ENCODE results near the gene RYR3.

RYR3 gene

DNA sequence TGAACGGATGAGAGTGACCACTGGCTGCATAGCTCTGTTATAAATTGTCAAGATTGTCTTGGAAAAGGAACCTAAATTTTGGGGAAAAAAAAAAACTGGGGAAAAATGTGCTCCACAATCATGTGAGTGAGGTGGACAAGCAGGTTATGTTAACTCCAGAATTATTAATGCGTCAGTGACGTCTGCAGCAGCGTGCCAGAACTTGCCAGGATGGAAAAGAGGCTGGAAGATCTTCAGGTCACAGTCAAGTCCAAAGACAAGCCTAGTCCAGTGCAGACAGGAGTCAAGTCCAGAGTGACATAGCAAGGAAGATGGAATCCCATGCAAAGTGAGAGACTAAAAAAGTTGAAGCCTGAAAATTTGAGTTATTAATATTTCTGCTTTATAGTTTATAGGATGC, 140.6 kb downstream of the RYR3 start:
- no peak for DNase-seq (ENCODE audit: low spot score)

DNA sequence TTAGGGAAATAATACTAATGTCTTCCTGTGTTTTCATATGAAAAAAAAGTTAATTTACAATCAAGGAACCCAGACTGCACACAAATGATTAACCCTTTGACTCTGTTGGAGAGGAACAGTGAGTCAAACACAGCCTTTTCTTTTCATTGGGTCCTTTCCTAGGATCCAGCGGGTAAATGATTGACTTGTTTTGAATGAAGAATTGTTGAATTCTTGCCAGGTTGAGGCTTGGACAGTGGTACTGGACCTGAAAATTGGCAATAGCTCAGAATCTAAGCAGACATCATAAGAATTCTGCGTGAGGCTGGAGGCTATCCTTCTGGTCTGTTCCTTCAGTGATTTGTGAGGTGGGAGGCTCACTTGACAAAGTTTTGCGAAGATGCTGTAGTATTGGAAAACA, 143.0 kb downstream of the RYR3 start:
- DNase-seq (ENCODE audit: low spot score) = no peak

DNA sequence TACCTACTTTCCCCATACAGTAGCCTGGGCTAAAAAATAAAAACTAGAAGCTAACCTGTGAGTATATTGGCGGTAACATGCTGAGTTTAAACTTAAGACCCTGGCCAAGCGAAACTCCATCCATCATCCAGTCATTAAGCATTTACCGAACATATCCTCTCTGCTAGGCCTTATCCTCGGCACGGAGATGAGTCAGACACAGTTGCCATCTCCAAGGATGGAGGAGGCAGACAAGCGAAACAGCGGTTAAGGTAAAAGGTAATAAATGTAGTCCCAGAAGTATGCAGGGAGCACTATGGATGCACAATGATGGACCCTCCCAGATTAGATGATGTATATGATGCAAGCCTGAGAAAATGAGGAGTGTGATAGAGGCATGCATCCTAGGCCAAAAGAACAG, 143.6 kb downstream of the RYR3 start:
- no peak for DNase-seq (ENCODE audit: low spot score)

DNA sequence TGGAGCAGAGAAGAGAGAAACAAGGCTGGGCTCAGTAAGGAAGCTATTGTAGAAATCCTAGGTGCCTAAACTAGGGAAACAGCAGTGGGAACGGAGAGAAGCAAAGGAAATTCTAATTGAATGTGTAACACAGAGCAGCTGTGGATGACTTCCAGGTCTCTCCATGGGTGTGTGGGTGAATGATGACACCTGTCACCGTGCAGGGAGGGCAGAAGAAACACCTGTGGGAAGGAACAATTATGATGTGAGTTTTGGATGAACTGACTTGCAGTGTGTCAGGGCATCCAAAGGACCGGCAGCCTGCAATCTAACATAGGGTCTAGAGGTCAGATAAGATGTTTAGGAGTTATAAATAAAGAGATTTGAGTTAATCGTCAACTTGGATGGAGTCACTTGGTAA, 144.2 kb downstream of the RYR3 start:
- DNase-seq (ENCODE audit: low spot score) = no peak

DNA sequence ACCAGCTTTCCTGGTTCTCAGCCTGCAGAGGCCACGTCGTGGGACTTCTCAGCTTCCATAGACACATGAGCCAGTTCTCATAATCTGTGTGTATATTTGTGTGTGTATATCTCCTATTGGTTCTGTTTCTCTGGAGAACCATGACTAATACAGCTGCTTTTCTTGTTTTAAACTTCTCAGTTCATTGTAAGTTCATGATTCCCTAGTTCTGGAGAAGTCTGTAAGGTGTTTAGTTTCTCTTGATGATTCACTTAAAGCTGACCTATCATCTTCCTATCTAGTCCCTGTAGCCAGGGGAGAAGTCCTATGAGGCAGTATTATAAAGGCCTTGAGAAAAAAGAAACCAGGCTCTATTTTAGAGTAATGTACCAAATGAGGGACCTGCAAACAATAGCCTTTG, 147.7 kb downstream of the RYR3 start:
- DNase-seq (ENCODE audit: low spot score) = no peak

DNA sequence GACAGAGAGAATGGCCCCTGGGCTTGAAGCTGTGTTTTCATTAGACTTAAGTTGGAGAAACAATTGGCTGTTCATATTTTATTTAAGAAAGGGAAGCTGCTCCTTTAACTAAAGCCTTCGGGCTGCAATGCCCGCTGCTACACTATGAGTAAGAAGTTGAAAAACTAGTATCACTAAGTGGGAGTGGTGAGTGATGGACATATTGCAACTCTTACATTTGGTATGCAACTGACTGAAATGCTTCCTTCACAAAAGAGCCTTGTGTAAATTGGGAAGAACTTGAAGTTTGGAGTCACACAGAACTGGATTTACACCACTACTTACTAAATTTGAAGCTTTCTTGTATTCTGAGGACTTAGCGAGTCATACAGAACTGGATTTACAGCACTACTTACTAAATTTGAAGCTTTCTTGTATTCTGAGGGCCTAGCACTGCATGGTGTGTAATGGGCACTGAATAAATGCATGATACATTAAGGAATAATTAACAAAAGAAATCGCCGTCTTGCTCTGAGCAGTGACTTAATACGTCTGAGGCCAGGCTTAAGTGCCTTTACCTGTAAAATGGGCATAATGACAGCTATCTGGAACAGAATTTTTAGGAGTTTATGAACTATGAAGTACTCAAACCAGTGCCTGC, 149.5 kb downstream of the RYR3 start:
- DNase-seq (ENCODE audit: low spot score) = no peak

DNA sequence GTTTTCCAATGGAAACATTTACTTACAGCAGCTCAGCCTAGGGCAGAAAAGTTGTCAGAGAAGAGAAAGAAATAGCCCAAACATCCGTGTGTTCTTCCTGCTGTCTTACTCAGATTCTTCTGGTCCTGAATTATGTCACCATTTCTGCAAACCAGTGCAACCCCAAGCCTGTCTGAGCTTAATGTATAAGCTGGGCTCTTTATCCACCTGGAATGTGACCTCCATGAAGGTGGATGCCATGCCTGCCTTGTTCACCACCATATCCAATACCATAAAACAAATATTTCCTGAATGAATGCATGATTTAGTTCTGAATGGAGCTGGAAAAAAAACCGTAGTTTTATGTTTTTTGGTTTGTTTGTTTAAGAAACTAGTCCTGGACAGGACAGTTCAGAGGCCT, 150.9 kb downstream of the RYR3 start:
- no peak for DNase-seq (ENCODE audit: low spot score)

DNA sequence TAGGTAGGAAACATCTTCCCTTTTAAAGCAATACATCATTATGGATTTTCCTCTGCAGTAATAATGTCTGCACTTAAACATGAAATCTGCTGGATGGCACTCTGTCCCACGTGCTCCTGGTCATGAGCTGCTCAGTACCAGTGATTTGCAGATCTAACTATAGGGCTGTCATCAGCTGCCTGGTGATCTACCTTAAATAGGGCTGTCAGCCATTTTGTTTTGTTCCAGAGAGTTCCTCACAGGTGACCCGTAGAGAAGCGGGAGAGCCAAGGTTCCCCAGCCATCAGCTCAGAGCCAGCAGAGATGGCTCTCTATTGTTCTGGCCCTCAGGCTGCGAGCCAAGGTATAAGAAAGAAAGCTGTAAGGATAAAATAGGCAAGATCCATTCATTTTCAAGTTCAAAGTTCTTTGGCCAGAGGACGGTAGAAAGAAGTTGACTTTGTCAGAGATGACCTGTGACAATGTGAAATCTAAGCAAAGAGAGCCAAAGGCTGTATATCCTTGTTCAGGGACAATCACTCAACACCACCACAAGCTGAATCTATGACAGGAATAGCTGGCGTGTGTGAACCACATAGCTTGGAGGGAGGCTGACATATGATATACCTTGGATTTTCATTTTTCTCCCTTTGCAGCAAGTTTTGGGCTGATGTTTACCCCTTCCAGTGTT, 156.5 kb downstream of the RYR3 start:
- no peak for DNase-seq (ENCODE audit: low spot score)

DNA sequence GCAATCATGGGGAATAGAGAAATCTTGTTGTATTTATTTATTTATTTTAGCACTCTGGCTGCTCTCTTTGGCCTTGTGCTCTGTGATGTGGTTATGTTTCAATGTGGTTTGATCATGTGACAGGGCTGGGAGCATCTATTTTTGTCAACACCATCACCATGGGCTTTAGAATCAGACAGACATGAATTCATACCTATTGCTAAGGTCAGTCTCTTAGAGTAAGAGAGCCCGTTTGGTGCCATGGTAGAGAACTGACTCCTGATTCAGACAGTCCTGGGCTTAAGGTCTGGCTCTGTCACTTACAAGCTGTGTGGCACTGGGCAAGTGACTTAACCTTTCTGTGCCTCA, 157.0 kb downstream of the RYR3 start:
- no peak for DNase-seq (ENCODE audit: low spot score)

DNA sequence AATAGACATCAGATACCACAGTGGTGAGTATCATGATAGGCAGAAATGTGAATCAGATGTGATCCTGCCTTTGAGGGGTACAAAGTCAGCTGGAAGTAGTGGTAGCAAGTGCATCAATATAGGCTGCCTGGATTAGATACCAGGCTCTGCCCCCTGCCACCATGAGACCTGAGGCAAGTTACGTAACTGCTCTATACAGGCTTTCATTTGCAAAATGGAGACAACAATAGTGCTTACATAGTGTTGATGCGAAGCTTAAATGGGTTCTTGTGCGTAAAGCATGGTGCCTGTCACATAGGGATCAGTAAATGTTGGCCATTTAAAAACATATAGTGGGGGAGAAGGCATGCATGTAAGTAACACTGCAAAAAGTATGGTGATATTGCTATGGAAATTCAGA, 158.0 kb downstream of the RYR3 start:
- no peak for DNase-seq (ENCODE audit: low spot score)

DNA sequence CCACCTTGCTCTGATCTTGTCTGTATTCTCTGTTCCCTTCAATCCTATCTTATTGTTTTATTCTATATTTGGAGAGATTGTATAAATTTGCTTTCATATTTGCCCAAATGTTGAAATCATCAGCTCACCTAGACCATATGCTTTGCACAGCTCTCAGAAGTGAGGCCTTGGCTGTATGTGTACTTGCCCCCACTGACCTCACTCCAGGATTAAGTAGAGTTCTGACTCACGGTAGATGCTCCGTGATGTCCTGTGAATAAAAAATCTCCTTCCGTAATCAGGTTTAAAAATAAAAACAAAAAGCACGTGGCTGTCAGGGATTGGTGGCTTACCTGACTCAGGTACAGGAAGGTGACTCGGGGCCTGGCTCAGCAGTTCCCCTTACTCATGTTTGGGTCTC, 162.2 kb downstream of the RYR3 start:
- DNase-seq (ENCODE audit: low spot score) = no peak

DNA sequence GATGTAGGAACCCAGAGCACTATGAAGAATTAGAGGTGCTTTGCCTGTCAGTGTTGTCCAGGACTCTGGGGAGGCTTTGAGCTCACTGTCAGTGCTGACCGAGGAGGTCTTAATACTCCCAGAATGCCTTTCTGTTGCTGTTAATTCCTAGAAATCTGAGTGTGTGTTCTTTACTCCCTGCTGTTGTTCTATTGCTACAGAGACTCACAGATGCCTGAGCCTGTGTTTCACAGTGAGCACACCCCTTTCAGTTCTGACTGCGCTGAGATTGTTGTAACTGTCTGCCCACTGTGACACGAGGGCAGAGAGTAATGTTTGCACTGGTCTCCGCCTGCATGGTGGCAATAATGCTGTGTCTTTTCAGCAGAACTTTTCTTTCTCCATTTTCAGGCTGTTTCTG, 162.9 kb downstream of the RYR3 start:
- no peak for DNase-seq (ENCODE audit: low spot score)

DNA sequence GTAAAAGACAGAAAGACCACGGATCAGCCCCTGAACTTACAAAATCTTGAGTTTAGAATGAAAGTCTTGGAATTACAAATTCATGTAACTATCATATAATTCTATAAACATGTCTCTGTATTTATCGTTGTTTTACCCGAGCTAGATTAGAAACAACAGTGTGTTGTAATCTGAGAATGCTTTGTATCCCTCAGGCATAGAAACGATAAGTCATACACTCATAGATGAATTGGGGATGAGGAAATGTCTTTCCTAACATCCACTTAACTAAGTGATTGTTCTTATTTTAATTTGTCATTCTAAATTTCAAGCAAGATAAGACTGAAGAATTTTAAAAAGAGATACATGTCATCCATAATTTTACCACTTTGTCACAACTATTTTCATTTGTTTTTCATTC, 165.3 kb downstream of the RYR3 start:
- no peak for DNase-seq (ENCODE audit: low spot score)

DNA sequence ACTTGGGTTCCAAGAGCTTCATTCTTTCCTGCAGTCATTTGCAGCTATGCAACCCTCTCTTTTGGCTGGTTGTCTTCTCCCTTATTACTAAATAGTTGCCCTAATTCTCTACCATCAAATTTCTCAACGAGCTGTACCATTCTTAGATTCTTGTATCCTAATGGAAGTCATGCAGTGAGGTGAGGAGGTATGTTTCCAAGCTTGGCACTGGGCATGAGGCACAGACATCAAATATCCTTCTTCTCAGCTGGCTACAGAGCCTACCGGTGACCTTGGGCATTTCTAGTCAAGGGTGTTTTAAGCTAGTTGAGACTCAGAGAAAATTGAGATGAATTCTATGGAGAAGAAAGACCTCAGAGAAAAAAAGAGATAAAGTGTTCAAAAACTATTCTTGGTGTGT, 166.1 kb downstream of the RYR3 start:
- no peak for DNase-seq (ENCODE audit: low spot score)

DNA sequence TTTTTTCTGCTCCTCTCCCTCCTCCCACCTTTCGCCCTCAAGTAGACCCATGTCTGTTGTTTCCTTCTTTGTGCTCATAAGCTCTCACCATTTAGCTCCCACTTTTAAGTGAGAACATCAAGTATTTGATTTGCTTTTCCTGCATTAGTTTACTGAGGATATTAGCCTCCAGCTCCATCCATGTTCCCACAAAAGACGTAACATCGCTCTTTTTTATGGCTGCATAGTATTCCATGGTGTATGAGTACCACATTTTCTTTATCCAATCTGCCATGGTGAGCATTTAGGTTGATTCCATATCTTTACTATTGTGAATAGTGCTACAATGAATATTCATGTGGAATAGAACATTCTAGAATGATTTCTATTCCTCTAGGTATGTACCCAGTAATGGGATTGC, 178.6 kb downstream of the RYR3 start:
- DNase-seq (ENCODE audit: low spot score) = no peak

DNA sequence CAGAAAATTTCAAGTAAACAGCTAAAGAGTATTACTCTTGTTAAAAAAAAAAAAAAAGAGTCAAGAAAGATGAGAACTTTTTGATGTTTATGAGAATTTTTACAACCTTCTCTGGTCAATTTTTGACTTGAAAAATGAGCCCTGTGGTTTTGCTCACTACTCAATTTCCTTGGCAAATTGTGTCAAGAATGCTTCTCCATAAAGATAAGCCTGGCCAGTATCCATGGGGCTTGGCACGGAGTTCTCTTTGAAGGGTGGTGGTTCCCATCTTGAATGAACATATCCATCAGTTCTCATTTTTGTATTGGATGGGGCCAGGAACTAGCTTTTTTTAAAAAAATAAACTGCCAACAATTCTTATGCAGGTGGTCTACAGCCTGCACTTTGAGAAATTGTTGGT, 179.9 kb downstream of the RYR3 start:
- DNase-seq (ENCODE audit: low spot score) = no peak

DNA sequence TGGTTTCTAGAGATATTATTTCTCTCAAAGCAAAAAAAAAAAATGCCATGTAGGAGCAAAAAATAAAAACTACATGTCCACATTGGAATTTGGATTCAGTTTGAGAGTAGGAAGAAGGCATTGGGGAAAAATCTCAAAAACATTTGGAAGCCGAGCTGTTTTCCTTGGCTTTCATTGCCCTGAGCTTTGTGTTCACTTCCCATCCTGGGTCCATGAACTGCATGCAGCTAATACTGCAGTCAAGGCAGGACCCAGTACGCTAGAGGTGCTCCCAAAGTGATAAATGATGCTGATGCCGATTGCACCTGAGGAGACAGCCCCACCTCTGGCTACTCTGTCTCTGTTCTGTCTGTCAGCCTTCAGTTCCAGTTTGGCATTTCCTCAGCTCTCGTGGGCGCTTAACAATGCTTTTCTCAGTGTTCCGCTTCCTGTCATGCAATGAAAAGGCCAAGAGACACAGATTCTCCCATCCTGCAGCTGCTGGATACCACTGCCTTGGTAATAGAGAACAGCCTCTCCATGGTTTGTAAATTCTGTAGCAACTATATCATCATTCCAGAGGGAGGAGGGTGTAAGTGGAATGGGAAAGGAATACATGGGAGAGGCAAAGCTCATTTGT, 181.8 kb downstream of the RYR3 start:
- DNase-seq (ENCODE audit: low spot score) = no peak

DNA sequence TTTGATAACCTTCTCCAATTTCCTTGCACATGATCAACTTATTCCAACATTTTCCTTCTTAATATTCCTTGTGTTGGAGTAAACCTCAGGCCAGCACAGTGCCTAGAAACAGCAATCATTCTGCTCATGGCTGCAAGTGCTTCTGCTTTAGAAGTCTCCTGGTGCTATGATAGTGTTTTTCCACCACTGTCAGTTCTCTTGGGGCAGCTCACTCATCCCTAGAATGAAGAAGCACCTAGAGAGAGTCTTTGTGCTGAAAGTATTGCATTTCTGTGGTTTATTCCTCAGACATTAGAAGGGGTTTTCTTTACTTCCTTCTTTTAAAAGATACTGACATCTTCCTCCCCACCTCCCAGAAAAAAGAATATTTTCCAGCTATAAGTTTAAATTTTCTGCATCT, 183.5 kb downstream of the RYR3 start:
- no peak for DNase-seq (ENCODE audit: low spot score)

DNA sequence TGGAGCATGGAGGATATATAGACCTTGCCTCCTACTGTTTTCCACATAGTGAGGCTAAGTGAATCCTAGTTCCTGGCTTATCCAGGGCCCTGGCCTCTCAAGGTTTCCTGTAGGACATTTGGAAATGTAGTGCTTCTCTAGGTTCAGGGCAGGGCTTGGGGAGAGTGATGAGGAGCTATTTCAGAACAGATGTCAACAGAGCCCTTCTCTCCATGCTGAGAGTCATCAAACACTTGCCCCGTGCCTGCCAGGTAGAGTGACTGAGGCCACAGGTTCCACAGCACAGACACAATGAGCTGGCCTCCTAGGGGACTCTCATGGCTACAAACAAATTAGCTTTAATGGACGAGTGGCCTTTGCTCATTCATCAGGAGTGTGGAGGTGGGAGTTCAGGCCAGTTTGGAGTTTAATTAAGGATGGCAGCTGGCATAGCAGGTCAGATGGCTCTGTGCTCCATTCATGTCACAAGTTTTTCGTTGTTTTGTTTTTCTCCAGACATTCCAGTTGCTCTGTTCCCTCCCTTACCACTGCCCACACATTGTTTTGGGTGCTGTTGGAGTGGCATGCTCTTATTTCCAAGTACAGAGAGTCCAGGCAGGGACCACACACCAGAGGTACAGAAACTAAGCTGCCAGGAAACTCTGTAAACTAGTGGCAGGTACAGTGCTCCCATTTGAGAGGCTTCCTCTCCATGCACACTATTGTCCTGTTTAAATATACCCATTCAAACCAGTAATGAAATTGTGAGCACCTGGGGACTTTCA, 189.8 kb downstream of the RYR3 start:
- DNase-seq (ENCODE audit: low spot score) = no peak

DNA sequence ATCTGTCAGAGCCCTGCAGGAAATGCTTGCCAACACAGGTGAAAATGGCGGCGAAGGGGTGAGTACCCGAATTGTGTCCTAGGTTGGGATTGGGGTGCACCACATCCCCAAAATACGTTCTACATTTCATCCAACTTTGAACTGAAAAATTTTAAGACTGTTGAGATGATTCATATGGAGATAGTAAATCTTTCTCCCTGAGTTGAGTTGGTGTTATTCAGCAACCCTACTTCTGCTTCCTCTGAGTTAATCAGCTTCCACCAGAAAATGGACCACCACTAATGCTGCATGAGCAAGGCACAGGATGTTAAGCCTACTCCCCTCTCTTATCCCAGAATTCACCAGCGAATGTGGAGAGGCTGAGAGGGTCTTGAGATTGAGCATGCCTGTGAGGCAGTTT, 192.9 kb downstream of the RYR3 start:
- DNase-seq (ENCODE audit: low spot score) = no peak

DNA sequence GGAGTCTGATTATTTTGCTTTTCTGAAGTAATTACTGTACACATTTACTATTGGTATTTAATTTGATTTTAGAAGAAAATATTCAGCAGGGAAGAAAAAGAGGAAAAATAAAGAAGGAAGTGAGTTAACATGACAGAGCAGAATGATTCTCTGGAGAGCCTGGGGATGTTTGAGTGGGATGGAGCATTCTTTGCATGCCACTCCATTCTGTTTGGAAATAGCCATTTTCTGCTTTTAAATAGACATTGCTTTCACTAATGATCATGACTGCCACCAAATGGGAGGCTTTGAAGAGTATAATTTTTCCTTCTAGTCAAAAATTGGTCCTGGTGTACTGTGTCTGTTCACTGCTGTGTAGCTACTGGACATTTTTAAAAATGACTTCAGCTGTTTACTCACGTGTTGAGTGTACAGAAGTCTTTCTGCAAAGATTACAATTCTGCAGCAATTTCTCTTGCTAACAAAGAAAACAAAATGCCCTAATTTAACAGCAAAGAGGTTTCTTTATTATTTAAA, 196.1 kb downstream of the RYR3 start:
- no peak for DNase-seq (ENCODE audit: low spot score)

DNA sequence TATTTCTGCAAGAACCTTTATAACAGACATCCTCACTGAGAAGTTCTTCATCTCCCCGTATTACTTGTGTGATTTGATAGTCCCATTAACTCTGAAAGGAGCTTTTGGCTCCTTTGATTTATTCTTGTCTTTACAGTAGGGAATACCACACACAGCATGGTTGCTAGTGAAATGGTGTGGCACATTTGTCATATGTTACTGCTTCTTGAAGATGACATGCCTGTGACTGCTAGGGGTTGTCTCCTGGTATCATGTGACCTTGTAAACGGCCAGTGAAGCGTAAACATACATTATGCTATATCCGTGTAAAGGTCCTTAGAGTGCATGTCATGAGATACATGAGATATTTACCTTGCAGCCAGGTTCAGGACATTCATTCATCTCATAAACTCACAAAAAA, 197.9 kb downstream of the RYR3 start:
- DNase-seq (ENCODE audit: low spot score) = no peak

DNA sequence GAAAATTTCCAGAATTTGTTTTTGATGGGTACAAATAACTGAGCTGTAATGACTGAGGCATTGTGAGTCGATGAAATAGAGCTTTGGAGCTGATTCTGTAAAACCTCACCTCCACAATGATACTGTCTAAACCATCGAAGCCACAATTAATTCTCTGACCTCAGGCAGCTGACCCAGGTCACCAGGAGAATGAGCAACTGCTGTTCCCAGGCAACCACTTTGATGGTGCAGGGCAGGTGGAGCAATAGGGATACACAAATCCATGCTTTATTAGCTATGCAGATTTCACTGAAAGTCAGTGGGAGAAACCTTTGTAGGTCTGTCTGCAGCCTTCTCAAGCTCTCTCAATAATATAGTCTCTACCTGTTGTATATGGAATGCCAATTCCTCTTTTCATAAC, 204.4 kb downstream of the RYR3 start:
- no peak for DNase-seq (ENCODE audit: low spot score)

Measured in hepatic stellate cell (primary cell).